Ovary (tissue), 3 donors: ENCODE measurements around the gene COL18A1.

Source experiments
- EP300 ChIP-seq: sonication (generic); formaldehyde crosslinking; IDR thresholded peaks from one replicate; pipeline ENCODE4 v1.6.1; 2017; ENCODE audit warnings: antibody characterized with exemption
- TF ChIP-seq, protein P1 (sequence below), 3 donors: fragments of 450-650 bp in 2 of 3; fragments of 200-600 bp in 1 of 3; IDR thresholded peaks; one replicate each; pipeline versions ENCODE4 v1.5.1 to v1.8.0; 2016 to 2022; ENCODE audit warnings: antibody characterized with exemption in 3 of 3, mild to moderate bottlenecking in 1 of 3
- donor health status: DM: no; HTN: no; CAD: no.

DNA sequence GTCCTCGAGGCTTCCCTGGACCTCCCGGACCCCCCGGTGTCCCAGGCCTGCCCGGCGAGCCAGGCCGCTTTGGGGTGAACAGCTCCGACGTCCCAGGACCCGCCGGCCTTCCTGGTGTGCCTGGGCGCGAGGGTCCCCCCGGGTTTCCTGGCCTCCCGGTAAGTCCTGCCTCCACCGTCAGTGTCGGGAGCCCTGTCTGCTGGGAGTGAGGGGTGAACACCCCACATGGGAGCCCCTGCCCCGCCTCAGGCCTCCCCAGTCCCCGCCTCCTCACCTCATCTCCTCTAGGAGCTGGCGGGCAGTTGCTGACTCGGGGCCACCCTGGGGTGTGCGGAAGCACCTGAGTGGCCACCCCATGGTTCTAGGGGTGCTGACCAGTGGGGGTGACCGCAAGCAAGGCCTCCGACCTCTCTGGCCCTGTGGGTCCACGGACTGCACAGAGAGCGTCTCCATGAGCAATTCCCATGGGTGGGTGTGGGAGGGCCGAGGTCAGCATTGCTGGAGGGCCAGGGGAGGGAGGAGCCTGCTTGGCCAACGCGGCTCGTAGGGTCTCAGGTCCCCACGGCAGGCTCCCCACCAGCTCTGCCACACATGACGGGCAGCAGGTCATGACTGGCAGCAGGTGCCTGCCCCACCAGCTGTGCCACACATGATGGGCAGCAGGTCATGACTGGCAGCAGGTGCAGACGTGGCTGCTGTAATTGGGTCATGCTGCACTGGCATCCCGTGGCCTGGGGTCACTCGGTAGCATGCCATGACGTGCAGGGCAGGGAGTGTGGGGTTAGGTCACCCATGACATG, 75.9 kb downstream of the COL18A1 start:
- TF ChIP-seq, protein P1, sequence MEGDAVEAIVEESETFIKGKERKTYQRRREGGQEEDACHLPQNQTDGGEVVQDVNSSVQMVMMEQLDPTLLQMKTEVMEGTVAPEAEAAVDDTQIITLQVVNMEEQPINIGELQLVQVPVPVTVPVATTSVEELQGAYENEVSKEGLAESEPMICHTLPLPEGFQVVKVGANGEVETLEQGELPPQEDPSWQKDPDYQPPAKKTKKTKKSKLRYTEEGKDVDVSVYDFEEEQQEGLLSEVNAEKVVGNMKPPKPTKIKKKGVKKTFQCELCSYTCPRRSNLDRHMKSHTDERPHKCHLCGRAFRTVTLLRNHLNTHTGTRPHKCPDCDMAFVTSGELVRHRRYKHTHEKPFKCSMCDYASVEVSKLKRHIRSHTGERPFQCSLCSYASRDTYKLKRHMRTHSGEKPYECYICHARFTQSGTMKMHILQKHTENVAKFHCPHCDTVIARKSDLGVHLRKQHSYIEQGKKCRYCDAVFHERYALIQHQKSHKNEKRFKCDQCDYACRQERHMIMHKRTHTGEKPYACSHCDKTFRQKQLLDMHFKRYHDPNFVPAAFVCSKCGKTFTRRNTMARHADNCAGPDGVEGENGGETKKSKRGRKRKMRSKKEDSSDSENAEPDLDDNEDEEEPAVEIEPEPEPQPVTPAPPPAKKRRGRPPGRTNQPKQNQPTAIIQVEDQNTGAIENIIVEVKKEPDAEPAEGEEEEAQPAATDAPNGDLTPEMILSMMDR (IDR thresholded peaks at IDR 0.05): no peak
- TF ChIP-seq EP300: no peak
